ENCODE measurements around the gene GPATCH4.

GPATCH4 gene

DNA sequence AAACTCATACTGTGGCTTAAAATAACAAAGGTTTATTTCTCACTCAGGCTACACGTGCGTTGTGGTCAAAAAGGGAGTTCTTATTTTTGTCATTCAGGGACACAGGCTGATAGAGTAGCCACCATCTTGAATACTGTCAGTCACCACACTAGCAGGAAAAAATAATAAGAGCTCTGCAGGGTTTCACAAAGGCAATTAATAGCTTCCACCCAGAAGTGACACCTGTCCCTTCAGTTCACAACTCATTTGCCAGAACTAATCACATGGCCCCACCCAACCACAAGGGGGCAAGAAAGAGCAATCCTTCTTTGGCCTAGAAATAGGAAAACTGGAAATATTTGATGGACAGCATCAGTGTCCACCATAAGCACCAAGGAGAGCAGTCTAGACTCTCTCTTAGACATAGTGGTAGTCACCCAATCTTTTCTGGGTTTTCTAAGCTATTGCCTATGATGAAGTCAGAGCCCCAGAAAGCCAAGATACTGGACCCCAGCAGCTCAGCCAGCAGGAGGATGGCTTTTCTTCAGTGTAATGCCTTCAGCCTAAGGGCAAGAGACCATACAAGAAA, 26.1 kb upstream of the GPATCH4 start:
- no peak for DNase-seq (ENCODE audit: low read depth)
- TF ChIP-seq, protein P1, sequence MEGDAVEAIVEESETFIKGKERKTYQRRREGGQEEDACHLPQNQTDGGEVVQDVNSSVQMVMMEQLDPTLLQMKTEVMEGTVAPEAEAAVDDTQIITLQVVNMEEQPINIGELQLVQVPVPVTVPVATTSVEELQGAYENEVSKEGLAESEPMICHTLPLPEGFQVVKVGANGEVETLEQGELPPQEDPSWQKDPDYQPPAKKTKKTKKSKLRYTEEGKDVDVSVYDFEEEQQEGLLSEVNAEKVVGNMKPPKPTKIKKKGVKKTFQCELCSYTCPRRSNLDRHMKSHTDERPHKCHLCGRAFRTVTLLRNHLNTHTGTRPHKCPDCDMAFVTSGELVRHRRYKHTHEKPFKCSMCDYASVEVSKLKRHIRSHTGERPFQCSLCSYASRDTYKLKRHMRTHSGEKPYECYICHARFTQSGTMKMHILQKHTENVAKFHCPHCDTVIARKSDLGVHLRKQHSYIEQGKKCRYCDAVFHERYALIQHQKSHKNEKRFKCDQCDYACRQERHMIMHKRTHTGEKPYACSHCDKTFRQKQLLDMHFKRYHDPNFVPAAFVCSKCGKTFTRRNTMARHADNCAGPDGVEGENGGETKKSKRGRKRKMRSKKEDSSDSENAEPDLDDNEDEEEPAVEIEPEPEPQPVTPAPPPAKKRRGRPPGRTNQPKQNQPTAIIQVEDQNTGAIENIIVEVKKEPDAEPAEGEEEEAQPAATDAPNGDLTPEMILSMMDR (IDR thresholded peaks at IDR 0.05; ENCODE audit: low read depth, low read length, missing control alignments) = peak; percentile 71
- no peak overlapping the region for H3K4me3 ChIP-seq (ENCODE audit: low read depth, low read length)

DNA sequence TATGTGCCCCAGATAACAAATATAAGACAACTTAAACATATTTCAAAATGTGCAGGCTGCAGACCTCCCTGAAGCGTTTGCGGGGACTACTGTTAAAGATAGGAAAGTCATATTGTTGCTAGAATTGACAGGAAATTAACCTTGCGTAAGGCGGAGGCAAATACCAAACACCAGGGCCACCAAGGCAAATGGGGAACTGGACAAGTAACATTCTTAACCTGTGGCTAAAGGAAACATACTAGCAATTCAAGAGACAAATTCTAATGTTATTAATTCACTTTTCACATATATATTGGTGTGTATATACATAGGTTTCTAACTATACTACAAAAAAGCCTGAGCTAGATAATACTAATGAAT, 24.8 kb upstream of the GPATCH4 start:
- TF ChIP-seq, protein P1 (IDR thresholded peaks at IDR 0.05; ENCODE audit: low read depth, low read length, missing control alignments) = no peak
- no peak overlapping the region for H3K4me3 ChIP-seq (ENCODE audit: low read depth, low read length)

DNA sequence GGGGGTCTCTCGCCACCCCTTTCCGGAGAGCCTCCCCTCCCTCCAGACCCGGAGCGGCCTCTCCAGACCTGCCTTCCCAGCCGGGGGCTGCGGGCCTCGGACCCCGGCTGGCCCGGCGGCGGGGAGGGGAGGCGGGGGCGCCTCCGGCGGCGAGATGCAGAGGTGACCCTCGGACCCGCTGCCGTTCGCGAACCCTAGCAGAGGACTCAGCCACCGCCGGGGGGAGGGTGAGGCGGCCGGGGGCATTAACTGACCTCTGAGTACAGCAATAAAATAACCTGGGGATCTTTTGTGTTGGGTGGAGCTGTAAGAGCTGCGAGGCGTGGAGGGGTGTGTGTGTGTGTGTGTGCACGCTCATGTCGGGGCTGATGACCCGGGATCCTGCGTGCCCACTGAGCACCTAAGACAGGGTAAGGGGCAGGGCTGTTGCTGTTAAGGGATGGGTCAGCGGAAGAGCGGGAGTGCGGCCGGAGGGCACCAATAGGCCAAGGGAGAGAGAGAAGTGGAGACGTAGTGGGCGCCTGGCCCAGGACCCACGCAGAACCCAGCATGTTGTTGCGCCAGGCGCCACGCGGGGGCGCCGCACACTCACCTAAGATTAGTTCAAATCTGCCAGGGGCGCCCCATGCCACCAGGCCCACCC, 24.3 kb upstream of the GPATCH4 start:
- TF ChIP-seq, protein P1 (IDR thresholded peaks at IDR 0.05; ENCODE audit: low read depth, low read length, missing control alignments) = peak; percentile 86
- no peak overlapping the region for H3K4me3 ChIP-seq (ENCODE audit: low read depth, low read length)
- DNase-seq (ENCODE audit: low read depth) = no peak

More for the DNA sequence above, 24.8 kb upstream of the GPATCH4 start:
- DNase-seq (ENCODE audit: low read depth) = no peak

GRCh38 chr1:156624814-156625435, 23.6 kb upstream of the GPATCH4 start:
- no peak for DNase-seq (ENCODE audit: low read depth)
- TF ChIP-seq, protein P1 (IDR thresholded peaks at IDR 0.05; ENCODE audit: low read depth, low read length, missing control alignments) = no peak
- no peak overlapping the region for H3K4me3 ChIP-seq (ENCODE audit: low read depth, low read length)

- DNase-seq (ENCODE audit: low read depth) = no peak
- peak overlapping the region; percentile 25; the same call in 1 of the 2 replicates for H3K4me3 ChIP-seq (ENCODE audit: low read depth, low read length)
- TF ChIP-seq, protein P1 (IDR thresholded peaks at IDR 0.05; ENCODE audit: low read depth, low read length, missing control alignments) = peak; percentile 58
These were observed 22.9 kb upstream of the GPATCH4 start for GRCh38 chr1:156623946-156624813.

GRCh38 chr1:156622581-156623297, 21.5 kb upstream of the GPATCH4 start:
- TF ChIP-seq, protein P1 (IDR thresholded peaks at IDR 0.05; ENCODE audit: low read depth, low read length, missing control alignments) = no peak
- no peak overlapping the region for H3K4me3 ChIP-seq (ENCODE audit: low read depth, low read length)
- no peak for DNase-seq (ENCODE audit: low read depth)
